HCT116 (cell line): ENCODE data around the gene IFI27. TPM values are rescaled to one million over a fixed set of nuclear protein-coding genes. Genes with fewer than 3 reads are reported as not detected.
"Not testable (repeated sequence)": the region's sequence is repeated elsewhere in the genome, so short reads cannot be mapped to it uniquely, and the experiment has no call there.

Experiments
- ATAC-seq: fragments of 200-7000 bp; cut with Tn5 transposase; 2 replicates; pipeline ENCODE4 v1.9.1; 2020; ENCODE audit warnings: mild to moderate bottlenecking, moderate library complexity
- BruUV-seq: library from RNA; stranded (reverse); fragments of 400-500 nt; replicated peaks from 2 replicates; lab custom pipeline; 2021; lab: Mats Ljungman, UMichigan
- CTCF ChIA-PET: fragments of 300-600 bp; sonication (Branson Sonifier 250); formaldehyde crosslinking; loops from one replicate; lab custom pipeline; 2021; ENCODE audit warnings: antibody characterized with exemption; lab: Charles Lee
- POLR2A ChIA-PET: fragments of 300-600, 350-600 bp; sonication (Branson Sonifier 250); formaldehyde crosslinking; loops from one replicate; lab custom pipeline; 2021; ENCODE audit warnings: antibody characterized with exemption; lab: Charles Lee
- RAD21 ChIA-PET, 2 experiments: fragments of 300-600 bp; sonication (Branson Sonifier 250); formaldehyde crosslinking; loops; one replicate each; lab custom pipeline; 2023; ENCODE audit warnings: low total read pairs in 2 of 2; ENCODE audit not compliant: uncharacterized antibody in 2 of 2, unreplicated experiment in 2 of 2, low non-redundant PET in 1 of 2; lab: Charles Lee
- DNase-seq: peaks from one replicate; pipeline ENCODE4 v3.0.0-alpha.2; 2010; ENCODE audit warnings: low read depth, low spot score
- H2AFZ ChIP-seq: fragments of 200-600 bp; shearing (Covaris generic), sonication (generic); 2 replicates; pipeline ENCODE4 v1.6.1; 2017; ENCODE audit warnings: low read depth, mixed run types, mixed read lengths, antibody characterized with exemption, low read length; ENCODE audit not compliant: poor library complexity, severe bottlenecking
- H3K27ac ChIP-seq: 2 replicates; pipeline ENCODE4 v1.5.1; 2012; ENCODE audit warnings: low read depth, low read length
- H3K27me3 ChIP-seq: fragments of 200-600 bp; sonication (generic); 2 replicates; pipeline ENCODE4 v1.6.1; 2016; ENCODE audit warnings: mixed run types, low read length, mixed read lengths; ENCODE audit not compliant: insufficient read depth
- H3K36me3 ChIP-seq, 2 experiments: fragments of 200-500 bp in 1 of 2; fragments of 200-600 bp in 1 of 2; sonication (Bioruptor generic) in 1 of 2; sonication (generic) in 1 of 2; 2 replicates each; pipeline versions ENCODE4 v1.5.1 to v1.6.1; 2014 to 2016; ENCODE audit warnings: low read length in 2 of 2, inconsistent platforms in 1 of 2, mixed read lengths in 1 of 2, mixed run types in 1 of 2; ENCODE audit not compliant: insufficient read depth in 2 of 2, control insufficient read depth in 1 of 2
- H3K4me1 ChIP-seq, 2 experiments: fragments of 200-600 bp in 1 of 2; sonication (generic) in 1 of 2; 2 replicates each; pipeline versions ENCODE4 v1.5.1 to v1.6.1; 2012 to 2017; ENCODE audit warnings: low read length in 2 of 2, inconsistent platforms in 1 of 2, mild to moderate bottlenecking in 1 of 2, mixed read lengths in 1 of 2, mixed run types in 1 of 2, moderate library complexity in 1 of 2; ENCODE audit not compliant: insufficient read depth in 2 of 2, control insufficient read depth in 1 of 2
- H3K4me2 ChIP-seq: fragments of 200-600 bp; sonication (generic); 2 replicates; pipeline ENCODE4 v1.6.1; 2017; ENCODE audit warnings: mixed run types, low read length, mixed read lengths
- H3K4me3 ChIP-seq, 2 experiments: fragments of 200-600 bp in 1 of 2; sonication (generic) in 1 of 2; replicated peaks in 1 of 2; 2 replicates each; pipeline ENCODE4 v1.5.1; 2011 to 2016; ENCODE audit warnings: low read length in 2 of 2, control low read depth in 1 of 2, low read depth in 1 of 2, mild to moderate bottlenecking in 1 of 2, mixed read lengths in 1 of 2, mixed run types in 1 of 2
- H3K79me2 ChIP-seq: fragments of 200-600 bp; sonication (generic); 2 replicates; pipeline ENCODE4 v1.6.1; 2017; ENCODE audit warnings: mild to moderate bottlenecking, mixed run types, low read length, moderate library complexity, mixed read lengths; ENCODE audit not compliant: insufficient read depth
- H3K9ac ChIP-seq: fragments of 200-600 bp; sonication (generic); 2 replicates; pipeline ENCODE4 v1.6.1; 2016; ENCODE audit warnings: low read length, mixed read lengths
- H3K9me2 ChIP-seq: fragments of 200-600 bp; sonication (generic), shearing (Covaris generic); 2 replicates; pipeline ENCODE4 v1.6.1; 2017; ENCODE audit warnings: mixed run types, mild to moderate bottlenecking, moderate library complexity; ENCODE audit not compliant: insufficient read depth
- H3K9me3 ChIP-seq, 2 experiments: fragments of 200-500 bp in 1 of 2; fragments of 200-600 bp in 1 of 2; sonication (Bioruptor generic) in 1 of 2; sonication (generic) in 1 of 2; 2 replicates each; pipeline ENCODE4 v1.6.1; 2014 to 2017; ENCODE audit warnings: low read length in 2 of 2, mixed read lengths in 2 of 2, inconsistent platforms in 1 of 2, low read depth in 1 of 2, mild to moderate bottlenecking in 1 of 2, mixed run types in 1 of 2, moderate library complexity in 1 of 2; ENCODE audit not compliant: control insufficient read depth in 1 of 2, insufficient read depth in 1 of 2
- H4K20me1 ChIP-seq: fragments of 200-600 bp; sonication (generic), shearing (Covaris generic); 2 replicates; pipeline ENCODE4 v1.6.1; 2017; ENCODE audit warnings: mixed run types, mild to moderate bottlenecking, moderate library complexity; ENCODE audit not compliant: insufficient read depth
- CEBPB ChIP-seq: IDR thresholded peaks from 2 replicates; pipeline ENCODE4 v1.6.1; 2012; ENCODE audit warnings: low read depth
- EGR1 ChIP-seq: IDR thresholded peaks from 2 replicates; pipeline ENCODE4 v1.6.1; 2012; ENCODE audit warnings: low read depth
- JUND ChIP-seq: IDR thresholded peaks from 2 replicates; pipeline ENCODE4 v1.6.1; 2012
- YY1 ChIP-seq: IDR thresholded peaks from 2 replicates; pipeline ENCODE4 v1.6.1; 2011; ENCODE audit warnings: low read length, low read depth, moderate library complexity, mild to moderate bottlenecking; ENCODE audit not compliant: insufficient replicate concordance; ENCODE audit errors: extremely low read depth
- intact Hi-C: fragments of 100-400 bp; cut with micrococcal nuclease; formaldehyde crosslinking; loops from 2 replicates; pipeline ENCODE4 v1.10.0; 2022
- total RNA-seq: library from RNA; stranded (reverse); gene quantifications from one replicate; pipeline ENCODE4 v1.2.1, GENCODE V29; 2021; ENCODE audit not compliant: unreplicated experiment

Gene IFI27
- total RNA-seq, 1 experiment from 2014 or later, result 3.8 TPM

DNA sequence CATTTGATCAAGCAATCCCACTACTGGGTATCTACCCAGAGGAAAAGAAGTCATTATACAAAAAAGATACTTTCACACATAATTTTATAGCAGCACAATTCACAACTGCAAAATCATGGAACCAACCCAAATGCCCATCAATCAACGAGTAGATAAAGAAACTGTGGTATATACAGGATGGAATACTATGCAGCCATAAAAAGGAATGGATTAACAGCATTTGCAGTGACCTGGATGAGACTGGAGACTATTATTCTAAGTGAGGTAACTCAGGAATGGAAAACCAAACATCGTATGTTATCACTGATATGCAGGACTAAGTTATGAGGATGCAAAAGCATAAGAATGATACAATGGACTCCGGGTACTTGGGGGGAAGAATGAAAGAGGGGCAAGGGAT lies 38.5 kb upstream of the IFI27 start:
- intact Hi-C loops, H4K20me1 ChIP-seq, H3K27ac ChIP-seq, H3K4me3 ChIP-seq, H3K27me3 ChIP-seq, H3K9me2 ChIP-seq, BruUV-seq, H3K4me2 ChIP-seq, H3K4me1 ChIP-seq, RAD21 ChIA-PET, DNase-seq, CTCF ChIA-PET, ATAC-seq, H2AFZ ChIP-seq, POLR2A ChIA-PET, H3K9me3 ChIP-seq, H3K9ac ChIP-seq: not testable (repeated sequence)
- Histone ChIP-seq H3K36me3 (peaks cover 4 to 18% of the 10 kb centered on the region in 2 experiments), H3K79me2 (peaks cover 100% of the 10 kb centered on the region)

- Histone ChIP-seq H3K36me3 (peaks cover 14 to 42% of the 10 kb centered on the region in 2 experiments), H3K9me2 (no peaks in the 10 kb centered on the region), H2AFZ (no peak overlapping the region), H3K4me1 (peaks cover under 1 to 1% of the 10 kb centered on the region in 2 experiments; a peak in 3 of 4 replicates), H3K79me2 (peaks cover 100% of the 10 kb centered on the region), H4K20me1 (0 out of 2 replicates have a peak, but pooled peaks cover 3% of the 10 kb centered on the region), H3K9me3 (no peaks in the 10 kb centered on the region; a peak in 2 of 4 replicates), H3K27ac (no peak overlapping the region), H3K4me2 (no peak overlapping the region), H3K9ac (no peak overlapping the region), H3K27me3 (no peaks in the 10 kb centered on the region), H3K4me3 (no peak overlapping the region)
- ChIA-PET POLR2A (no interaction called here), CTCF (no interaction called here), RAD21 (no interaction called here)
- intact Hi-C loops, result no loop called here
- ATAC-seq, result no peak
- DNase-seq, result no peak
- TF ChIP-seq YY1 (no peak), JUND (no peak), CEBPB (no peak), EGR1 (no peak)
- no TSS peak for BruUV-seq
Measured at GRCh38 chr14:94074534-94074933, 36.0 kb upstream of the IFI27 start.
